ENCODE data around the gene DMBT1.

Gene DMBT1

GRCh38 chr10:122665329-122665860, 104.8 kb downstream of the DMBT1 start:
- TF ChIP-seq CTCF (IDR thresholded peaks at IDR 0.05; ENCODE audit: extremely low read depth, insufficient read depth, missing control alignments) = no peak
- in situ Hi-C loops (cut with MboI; ENCODE audit: low pct_unique_long_range_greater_than_20kb, low sequenced_read_pairs, unreplicated experiment) = no loop called here
- DNase-seq (ENCODE audit: low spot score) = no peak

DNA sequence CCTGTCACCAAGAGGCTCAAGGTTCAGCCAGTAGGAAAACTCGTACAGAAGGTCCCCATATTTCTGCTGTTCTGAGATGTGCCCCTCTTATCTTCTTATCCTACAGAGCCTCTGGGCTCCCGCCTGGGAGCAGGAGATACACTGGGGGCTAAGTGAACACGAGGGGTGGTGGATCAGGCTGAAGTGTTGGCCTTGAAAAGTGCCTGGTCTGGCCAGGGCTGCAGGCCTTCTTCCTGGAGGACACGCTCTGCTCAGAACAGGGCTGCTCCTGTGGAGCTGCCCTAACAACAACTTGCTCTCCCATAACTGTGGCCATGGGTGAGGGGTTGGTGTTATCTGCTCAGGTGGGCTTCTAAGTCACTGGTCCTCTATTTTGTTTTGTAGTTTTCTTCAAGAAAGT, 105.4 kb downstream of the DMBT1 start:
- in situ Hi-C loops (cut with MboI; ENCODE audit: low pct_unique_long_range_greater_than_20kb, low sequenced_read_pairs, unreplicated experiment) = no loop called here
- no peak for TF ChIP-seq CTCF (IDR thresholded peaks at IDR 0.05; ENCODE audit: extremely low read depth, insufficient read depth, missing control alignments)
- no peak for DNase-seq (ENCODE audit: low spot score)

GRCh38 chr10:122669045-122669444, 108.5 kb downstream of the DMBT1 start:
- TF ChIP-seq CTCF (IDR thresholded peaks at IDR 0.05; ENCODE audit: extremely low read depth, insufficient read depth, missing control alignments) = no peak
- in situ Hi-C loops (cut with MboI; ENCODE audit: low pct_unique_long_range_greater_than_20kb, low sequenced_read_pairs, unreplicated experiment) = no loop called here
- DNase-seq (ENCODE audit: low spot score) = no peak

DNA sequence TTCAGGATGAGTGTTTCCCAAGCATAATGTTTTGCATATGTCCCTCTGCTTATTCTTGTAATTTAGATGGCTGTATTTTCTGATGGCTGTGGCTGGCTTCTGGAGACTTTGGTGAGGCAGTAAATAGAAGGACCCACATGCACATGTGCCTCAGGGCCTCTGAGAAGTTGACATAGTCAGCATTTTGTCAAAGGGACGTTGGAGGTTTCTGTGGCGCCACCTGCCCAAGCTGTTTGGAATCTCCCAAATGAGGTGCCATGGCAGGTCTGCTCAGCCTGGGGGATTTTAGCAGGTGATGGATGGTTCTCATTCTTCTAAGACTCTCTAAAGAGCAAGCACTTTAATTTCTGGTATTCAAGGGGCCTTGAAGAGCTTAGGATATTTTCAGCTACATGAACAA, 109.3 kb downstream of the DMBT1 start:
- TF ChIP-seq CTCF (IDR thresholded peaks at IDR 0.05; ENCODE audit: extremely low read depth, insufficient read depth, missing control alignments) = no peak
- no peak for DNase-seq (ENCODE audit: low spot score)
- in situ Hi-C loops (cut with MboI; ENCODE audit: low pct_unique_long_range_greater_than_20kb, low sequenced_read_pairs, unreplicated experiment) = no loop called here

GRCh38 chr10:122671355-122671754, 110.8 kb downstream of the DMBT1 start:
- DNase-seq (ENCODE audit: low spot score) = no peak
- no peak for TF ChIP-seq CTCF (IDR thresholded peaks at IDR 0.05; ENCODE audit: extremely low read depth, insufficient read depth, missing control alignments)
- in situ Hi-C loops (cut with MboI; ENCODE audit: low pct_unique_long_range_greater_than_20kb, low sequenced_read_pairs, unreplicated experiment) = no loop called here

DNA sequence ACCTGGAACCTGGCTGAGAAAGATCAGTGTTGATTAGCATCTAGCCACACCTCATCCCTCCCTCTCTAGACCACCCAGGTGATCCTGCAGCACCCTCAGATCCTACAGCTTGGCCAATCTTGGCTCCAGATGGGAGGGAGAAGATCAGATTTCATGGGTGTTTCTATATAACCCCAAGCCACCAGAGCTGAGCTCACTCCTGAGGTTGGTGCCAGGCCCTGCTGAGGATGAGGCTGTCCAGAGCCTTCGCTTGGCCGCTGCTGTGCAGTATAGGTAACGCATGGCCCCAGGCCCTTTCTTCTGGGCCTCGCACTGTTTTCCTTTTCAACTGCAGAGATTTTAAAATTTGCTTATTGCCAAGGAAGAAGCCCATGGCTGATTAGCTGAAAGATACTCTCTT, 112.1 kb downstream of the DMBT1 start:
- TF ChIP-seq CTCF (IDR thresholded peaks at IDR 0.05; ENCODE audit: extremely low read depth, insufficient read depth, missing control alignments) = no peak
- in situ Hi-C loops (cut with MboI; ENCODE audit: low pct_unique_long_range_greater_than_20kb, low sequenced_read_pairs, unreplicated experiment) = no loop called here
- no peak for DNase-seq (ENCODE audit: low spot score)

DNA sequence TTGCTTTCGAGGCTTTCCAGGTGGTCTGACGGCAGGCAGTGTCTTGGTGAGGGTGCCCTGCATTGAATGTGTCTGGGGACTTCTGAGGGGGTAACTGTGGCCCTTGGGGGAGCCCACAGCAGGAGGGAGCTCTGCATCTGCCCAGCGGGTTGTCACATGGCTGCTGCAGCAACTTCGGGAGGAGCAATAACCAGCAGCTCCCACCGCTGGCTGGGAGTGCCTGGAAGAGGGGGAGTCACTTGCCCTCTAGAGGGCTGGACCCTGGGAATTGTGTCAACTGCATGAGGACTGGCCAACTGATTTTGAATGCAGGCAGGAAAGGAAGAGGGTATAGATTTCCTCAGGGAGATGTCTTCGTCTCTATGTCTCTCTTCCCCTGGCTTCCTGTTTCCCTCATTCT, 112.7 kb downstream of the DMBT1 start:
- in situ Hi-C loops (cut with MboI; ENCODE audit: low pct_unique_long_range_greater_than_20kb, low sequenced_read_pairs, unreplicated experiment) = no loop called here
- DNase-seq (ENCODE audit: low spot score) = no peak
- TF ChIP-seq CTCF (IDR thresholded peaks at IDR 0.05; ENCODE audit: extremely low read depth, insufficient read depth, missing control alignments) = no peak

Data from GM13977 (cell line).